ES-I3 (cell line): Measurements from ENCODE around the gene SH3BP2.

Experiments used
- H3K36me3 ChIP-seq: 2 replicates; pipeline ENCODE4 v1.6.1; 2013; ENCODE audit warnings: mild to moderate bottlenecking, low read length, control low read depth, moderate library complexity; ENCODE audit not compliant: insufficient read depth
- H3K4me1 ChIP-seq: 2 replicates; pipeline ENCODE4 v1.6.1; 2013; ENCODE audit warnings: mild to moderate bottlenecking, control low read depth, low read length; ENCODE audit not compliant: insufficient read depth
- H3K9ac ChIP-seq: 2 replicates; pipeline ENCODE4 v1.6.1; 2013; ENCODE audit warnings: low read depth, mild to moderate bottlenecking, low read length, moderate library complexity
- H3K9me3 ChIP-seq: 2 replicates; pipeline ENCODE4 v1.6.1; 2013; ENCODE audit warnings: mild to moderate bottlenecking, low read length, moderate library complexity; ENCODE audit not compliant: control insufficient read depth, insufficient read depth

The SH3BP2 gene

GRCh38 chr4:2792711-2793585, at the start of gene SH3BP2:
Gene SH3BP2 (plus strand): TSS chr4:2793085. CDS start chr4:2820618, 27,533 bp downstream.
- peak within 1 kb of the TSS; percentile 44 for H3K9ac ChIP-seq
- H3K4me1 ChIP-seq = peaks cover 29% of the 10 kb centered on the region
- no peaks in the 10 kb centered on the region for H3K36me3 ChIP-seq
- no peaks in the 10 kb centered on the region for H3K9me3 ChIP-seq

- peaks cover 4% of the 10 kb centered on the region; the same call in 1 of the 2 replicates for H3K36me3 ChIP-seq
Observed at GRCh38 chr4:2743518-2744445, 49.1 kb upstream of the SH3BP2 start.

GRCh38 chr4:2744576-2745270, 48.2 kb upstream of the SH3BP2 start:
- peaks cover 8% of the 10 kb centered on the region; the same call in 1 of the 2 replicates for H3K4me1 ChIP-seq
- peaks cover 4% of the 10 kb centered on the region; the same call in 1 of the 2 replicates for H3K36me3 ChIP-seq
- H3K9me3 ChIP-seq = no peaks in the 10 kb centered on the region
- H3K9ac ChIP-seq = no peak overlapping the region

More at GRCh38 chr4:2743518-2744445, 49.1 kb upstream of the SH3BP2 start:
- Histone ChIP-seq H3K4me1 (peaks cover 8% of the 10 kb centered on the region; the same call in 1 of the 2 replicates), H3K9ac (no peak overlapping the region), H3K9me3 (no peaks in the 10 kb centered on the region)

- H3K4me1 ChIP-seq = peaks cover 8% of the 10 kb centered on the region; the same call in 1 of the 2 replicates
- H3K9me3 ChIP-seq = no peaks in the 10 kb centered on the region
- H3K9ac ChIP-seq = no peak overlapping the region
- peaks cover 4% of the 10 kb centered on the region; the same call in 1 of the 2 replicates for H3K36me3 ChIP-seq
Observed at GRCh38 chr4:2745516-2745915, 47.4 kb upstream of the SH3BP2 start.

- Histone ChIP-seq H3K9me3 (no peaks in the 10 kb centered on the region), H3K36me3 (peaks cover 4% of the 10 kb centered on the region; the same call in 1 of the 2 replicates), H3K4me1 (peaks cover 8% of the 10 kb centered on the region; the same call in 1 of the 2 replicates), H3K9ac (no peak overlapping the region)
Observed at GRCh38 chr4:2745981-2746806, 46.7 kb upstream of the SH3BP2 start.

- Histone ChIP-seq H3K36me3 (peaks cover 4% of the 10 kb centered on the region; the same call in 1 of the 2 replicates), H3K4me1 (peaks cover 8% of the 10 kb centered on the region; the same call in 1 of the 2 replicates), H3K9ac (no peak overlapping the region)
Observed at GRCh38 chr4:2746891-2747695, 45.8 kb upstream of the SH3BP2 start.

GRCh38 chr4:2750719-2751605, 41.9 kb upstream of the SH3BP2 start:
- H3K36me3 ChIP-seq = no peaks in the 10 kb centered on the region
- peaks cover 5% of the 10 kb centered on the region; the same call in 1 of the 2 replicates for H3K4me1 ChIP-seq
- no peak overlapping the region for H3K9ac ChIP-seq
- no peaks in the 10 kb centered on the region for H3K9me3 ChIP-seq

More at GRCh38 chr4:2746891-2747695, 45.8 kb upstream of the SH3BP2 start:
- H3K9me3 ChIP-seq = no peaks in the 10 kb centered on the region

- no peaks in the 10 kb centered on the region for H3K9me3 ChIP-seq
- no peaks in the 10 kb centered on the region for H3K4me1 ChIP-seq
- H3K9ac ChIP-seq = no peak overlapping the region
- H3K36me3 ChIP-seq = no peaks in the 10 kb centered on the region
Observed at GRCh38 chr4:2753436-2753835, 39.4 kb upstream of the SH3BP2 start.

GRCh38 chr4:2754848-2755819, 37.8 kb upstream of the SH3BP2 start:
- peak overlapping the region; percentile 84 for H3K9ac ChIP-seq

GRCh38 chr4:2755821-2756690, 36.8 kb upstream of the SH3BP2 start, which contains the start of gene TNIP2:
Gene TNIP2 (minus strand): TSS chr4:2756336. CDS start chr4:2756289, 47 bp downstream.
- H3K36me3 ChIP-seq = no peaks in the 10 kb centered on the region
- no peaks in the 10 kb centered on the region for H3K4me1 ChIP-seq
- no peaks in the 10 kb centered on the region for H3K9me3 ChIP-seq
- peak within 1 kb of the TSS; percentile 84 for H3K9ac ChIP-seq

More at GRCh38 chr4:2754848-2755819, 37.8 kb upstream of the SH3BP2 start:
- Histone ChIP-seq H3K9me3 (no peaks in the 10 kb centered on the region), H3K4me1 (no peaks in the 10 kb centered on the region), H3K36me3 (no peaks in the 10 kb centered on the region)
